Measurements from ENCODE around the gene TRMT11.

Gene TRMT11

GRCh38 chr6:126040394-126040793, 54.1 kb downstream of the TRMT11 start:
- TF ChIP-seq ZNF394 (tag by site-specific recombination; IDR thresholded peaks at IDR 0.05; ENCODE audit: borderline replicate concordance): no peak
- no peak for TF ChIP-seq GLIS1 (tag by site-specific recombination; IDR thresholded peaks at IDR 0.05)
- no peak for TF ChIP-seq REPIN1 (tag by site-specific recombination; IDR thresholded peaks at IDR 0.05; ENCODE audit: low read depth)
- TF ChIP-seq MEIS1 (CRISPR knock-in tag; IDR thresholded peaks at IDR 0.05; ENCODE audit: borderline replicate concordance): no peak
- TF ChIP-seq ZIC2 (tag by site-specific recombination; IDR thresholded peaks at IDR 0.05): no peak
- TF ChIP-seq ZNF704 (tag by site-specific recombination; IDR thresholded peaks at IDR 0.05): no peak
- no peak for TF ChIP-seq ZNF138 (tag by site-specific recombination; IDR thresholded peaks at IDR 0.05; ENCODE audit: borderline replicate concordance)
- CTCF ChIA-PET: interaction anchor here (0.6 kb wide), 1 partner anchor 745 kb away, joined by 3 read pairs; no protein-coding TSS in a partner anchor
- Histone ChIP-seq H3K36me3 (ENCODE audit: control insufficient read depth in 2 of 2, insufficient read depth in 1 of 2, low read length in 2 of 2) (peaks cover 4 to 63% of the 10 kb centered on the region in 2 experiments), H3K4me1 (ENCODE audit: control insufficient read depth, insufficient read depth, low read length) (no peaks in the 10 kb centered on the region), H3K27ac (ENCODE audit: extremely low read depth, low read depth, low read length) (no peak overlapping the region), H3K4me3 (ENCODE audit: low read depth, low read length) (no peak overlapping the region), H3K9me3 (ENCODE audit: control insufficient read depth, insufficient read depth, low read depth, low read length) (no peaks in the 10 kb centered on the region)
- POLR2A ChIA-PET: no interaction called here

- TF ChIP-seq HOXA7 (CRISPR knock-in tag; IDR thresholded peaks at IDR 0.05; ENCODE audit: borderline replicate concordance) (no peak), HOXD13 (CRISPR knock-in tag; IDR thresholded peaks at IDR 0.05; ENCODE audit: borderline replicate concordance) (no peak), OSR2 (tag by site-specific recombination; IDR thresholded peaks at IDR 0.05) (no peak), ZNF366 (tag by site-specific recombination; conservative IDR thresholded peaks at IDR 0.05) (no peak)
- Histone ChIP-seq H3K4me3 (ENCODE audit: low read depth, low read length) (no peak overlapping the region), H3K9me3 (ENCODE audit: control insufficient read depth, insufficient read depth, low read depth, low read length) (no peaks in the 10 kb centered on the region), H3K36me3 (ENCODE audit: control insufficient read depth in 2 of 2, insufficient read depth in 1 of 2, low read length in 2 of 2) (peaks cover 4 to 63% of the 10 kb centered on the region in 2 experiments), H3K4me1 (ENCODE audit: control insufficient read depth, insufficient read depth, low read length) (no peaks in the 10 kb centered on the region), H3K27ac (ENCODE audit: extremely low read depth, low read depth, low read length) (no peak overlapping the region)
- ChIA-PET POLR2A (no interaction called here), CTCF (no interaction called here)
Observed at GRCh38 chr6:126040826-126041225, 54.5 kb downstream of the TRMT11 start.

- H3K4me1 ChIP-seq (ENCODE audit: control insufficient read depth, insufficient read depth, low read length): no peaks in the 10 kb centered on the region
- peaks cover 4 to 64% of the 10 kb centered on the region in 2 experiments for H3K36me3 ChIP-seq (ENCODE audit: control insufficient read depth in 2 of 2, insufficient read depth in 1 of 2, low read length in 2 of 2)
- no peaks in the 10 kb centered on the region for H3K9me3 ChIP-seq (ENCODE audit: control insufficient read depth, insufficient read depth, low read depth, low read length)
- no peak overlapping the region for H3K4me3 ChIP-seq (ENCODE audit: low read depth, low read length)
- H3K27ac ChIP-seq (ENCODE audit: extremely low read depth, low read depth, low read length): no peak overlapping the region
- ChIA-PET POLR2A (no interaction called here), CTCF (no interaction called here)
- no peak for TF ChIP-seq ZNF792 (tag by site-specific recombination; IDR thresholded peaks at IDR 0.05)
- TF ChIP-seq ZNF513 (tag by site-specific recombination; IDR thresholded peaks at IDR 0.05): no peak
- no peak for TF ChIP-seq SETDB1 (IDR thresholded peaks at IDR 0.05; ENCODE audit: insufficient read length, low read length)
Observed at GRCh38 chr6:126041516-126041915, 55.2 kb downstream of the TRMT11 start.

GRCh38 chr6:126042001-126042419, 55.7 kb downstream of the TRMT11 start:
- Histone ChIP-seq H3K4me1 (ENCODE audit: control insufficient read depth, insufficient read depth, low read length) (no peaks in the 10 kb centered on the region), H3K36me3 (ENCODE audit: control insufficient read depth in 2 of 2, insufficient read depth in 1 of 2, low read length in 2 of 2) (peaks cover 4 to 64% of the 10 kb centered on the region in 2 experiments), H3K9me3 (ENCODE audit: control insufficient read depth, insufficient read depth, low read depth, low read length) (no peaks in the 10 kb centered on the region), H3K4me3 (ENCODE audit: low read depth, low read length) (no peak overlapping the region), H3K27ac (ENCODE audit: extremely low read depth, low read depth, low read length) (no peak overlapping the region)
- ChIA-PET POLR2A (no interaction called here), CTCF (interaction anchor here (0.5 kb wide), 1 partner anchor 9 kb away, joined by 3 read pairs; no protein-coding TSS in a partner anchor)
- TF ChIP-seq MYNN (tag by site-specific recombination; IDR thresholded peaks at IDR 0.05; ENCODE audit: borderline replicate concordance) (no peak), ZNF302 (tag by site-specific recombination; IDR thresholded peaks at IDR 0.05; ENCODE audit: low read depth) (no peak), BCL11A (tag by site-specific recombination; IDR thresholded peaks at IDR 0.05; ENCODE audit: low read depth) (no peak), ZNF26 (tag by site-specific recombination; IDR thresholded peaks at IDR 0.05) (no peak), HOXA7 (CRISPR knock-in tag; IDR thresholded peaks at IDR 0.05; ENCODE audit: borderline replicate concordance) (no peak), ZBTB44 (tag by site-specific recombination; IDR thresholded peaks at IDR 0.05) (no peak), ZNF157 (tag by site-specific recombination; IDR thresholded peaks at IDR 0.05) (no peak), PRDM4 (tag by site-specific recombination; IDR thresholded peaks at IDR 0.05) (no peak)
